Trophoblast cell (in vitro differentiated cells and primary cell): ENCODE data around the gene GTPBP8.
A peak's percentile ranks its signal among the peaks of the same experiment; 100 is the strongest.

Experiments used
- DNase-seq, 2 donors: peaks; one replicate each; pipeline ENCODE4 v3.0.0-alpha.2; 2016
- H2AFZ ChIP-seq: 2 replicates; pipeline ENCODE4 v1.6.1; 2013; ENCODE audit warnings: low read length, moderate library complexity, mild to moderate bottlenecking; ENCODE audit not compliant: insufficient read depth, poor library complexity
- H2AK5ac ChIP-seq: 2 replicates; pipeline ENCODE4 v1.6.1; 2013; ENCODE audit warnings: mild to moderate bottlenecking, low read length
- H2BK120ac ChIP-seq: 2 replicates; pipeline ENCODE4 v1.6.1; 2013; ENCODE audit warnings: low read length, mild to moderate bottlenecking, moderate library complexity; ENCODE audit not compliant: insufficient read depth, poor library complexity
- H2BK12ac ChIP-seq: 2 replicates; pipeline ENCODE4 v1.6.1; 2013; ENCODE audit warnings: mild to moderate bottlenecking, low read length, moderate library complexity
- H2BK5ac ChIP-seq: 2 replicates; pipeline ENCODE4 v1.6.1; 2013; ENCODE audit warnings: low read length, low read depth, moderate library complexity, mild to moderate bottlenecking; ENCODE audit not compliant: poor library complexity
- H3K14ac ChIP-seq: 2 replicates; pipeline ENCODE4 v1.6.1; 2013; ENCODE audit warnings: mild to moderate bottlenecking, low read length
- H3K18ac ChIP-seq: 2 replicates; pipeline ENCODE4 v1.6.1; 2013; ENCODE audit warnings: mild to moderate bottlenecking, low read length
- H3K23ac ChIP-seq: 2 replicates; pipeline ENCODE4 v1.6.1; 2013; ENCODE audit warnings: low read length
- H3K27ac ChIP-seq: 2 replicates; pipeline ENCODE4 v1.5.1; 2013; ENCODE audit warnings: low read depth, mild to moderate bottlenecking, inconsistent platforms, low read length, moderate library complexity
- H3K27me3 ChIP-seq: 2 replicates; pipeline ENCODE4 v1.6.1; 2013; ENCODE audit warnings: inconsistent platforms, mild to moderate bottlenecking, low read length, moderate library complexity; ENCODE audit not compliant: insufficient read depth
- H3K36me3 ChIP-seq, 2 experiments: 1 replicate in 1 of 2; 2 replicates in 1 of 2; pipeline ENCODE4 v1.6.1; 2013; ENCODE audit warnings: low read length in 2 of 2, mild to moderate bottlenecking in 2 of 2, moderate library complexity in 1 of 2; ENCODE audit not compliant: insufficient read depth in 2 of 2, control insufficient read depth in 1 of 2
- H3K4ac ChIP-seq: 2 replicates; pipeline ENCODE4 v1.6.1; 2013; ENCODE audit warnings: low read depth, mild to moderate bottlenecking, low read length, moderate library complexity
- H3K4me1 ChIP-seq, 2 experiments: 1 replicate in 1 of 2; 2 replicates in 1 of 2; pipeline ENCODE4 v1.6.1; 2013; ENCODE audit warnings: low read length in 2 of 2, mild to moderate bottlenecking in 2 of 2, moderate library complexity in 1 of 2; ENCODE audit not compliant: insufficient read depth in 2 of 2, control insufficient read depth in 1 of 2
- H3K4me2 ChIP-seq: 2 replicates; pipeline ENCODE4 v1.6.1; 2013; ENCODE audit warnings: inconsistent platforms, mild to moderate bottlenecking, low read length, moderate library complexity
- H3K4me3 ChIP-seq: 2 replicates; pipeline ENCODE4 v1.5.1; 2013; ENCODE audit warnings: mild to moderate bottlenecking, low read depth, low read length, inconsistent platforms
- H3K79me1 ChIP-seq: one replicate; pipeline ENCODE4 v1.6.1; 2013; ENCODE audit warnings: low read length
- H3K79me2 ChIP-seq: 2 replicates; pipeline ENCODE4 v1.6.1; 2013; ENCODE audit warnings: low read length, mild to moderate bottlenecking; ENCODE audit not compliant: control insufficient read depth, insufficient read depth, poor library complexity
- H3K9ac ChIP-seq: 2 replicates; pipeline ENCODE4 v1.6.1; 2013; ENCODE audit warnings: mild to moderate bottlenecking, low read length
- H3K9me3 ChIP-seq: 2 replicates; pipeline ENCODE4 v1.6.1; 2013; ENCODE audit warnings: low read depth, mild to moderate bottlenecking, control low read depth, inconsistent platforms, low read length; ENCODE audit not compliant: insufficient read depth
- H4K12ac ChIP-seq: 2 replicates; pipeline ENCODE4 v1.6.1; 2013; ENCODE audit warnings: low read depth, mild to moderate bottlenecking, low read length, moderate library complexity
- H4K8ac ChIP-seq: 2 replicates; pipeline ENCODE4 v1.6.1; 2013; ENCODE audit warnings: low read depth, mild to moderate bottlenecking, low read length, moderate library complexity
- H4K91ac ChIP-seq: one replicate; pipeline ENCODE4 v1.6.1; 2013; ENCODE audit warnings: low read depth, mild to moderate bottlenecking, low read length, moderate library complexity
- WGBS: extraction: QIAGEN DNeasy Blood & Tissue Kit; methylation state at CpG from one replicate; pipeline ENCODE4 v1.1.7; 2013; ENCODE audit warnings: missing lambda C conversion rate; ENCODE audit not compliant: insufficient read length, insufficient coverage; ENCODE audit errors: extremely low coverage; 5-methylcytosine and 5-hydroxymethylcytosine counted together

GTPBP8 gene

DNA sequence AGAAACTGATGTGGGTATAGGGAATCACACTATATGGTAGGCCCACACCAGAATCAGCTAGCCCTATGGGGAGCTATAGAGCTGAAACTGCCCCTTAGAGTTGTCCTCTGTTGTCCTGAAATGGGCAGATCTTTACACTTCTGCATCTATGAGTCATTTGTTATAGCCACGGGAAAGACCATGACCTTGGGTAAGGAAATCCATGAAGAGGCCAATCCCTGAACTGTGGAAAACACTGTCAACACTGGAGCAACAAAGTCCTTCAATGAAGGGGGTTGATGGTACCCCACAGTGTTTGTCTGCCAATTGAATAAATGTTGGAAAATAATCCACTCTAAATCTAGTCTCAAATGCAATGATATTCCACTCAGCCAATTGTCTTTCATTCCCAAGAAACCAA is 10.7 kb upstream of the GTPBP8 start:
- Histone ChIP-seq H3K27ac (no peak overlapping the region), H2BK120ac (no peak overlapping the region), H3K79me1 (no peaks in the 10 kb centered on the region), H2AK5ac (no peak overlapping the region), H3K14ac (no peak overlapping the region), H4K12ac (no peak overlapping the region), H3K9me3 (no peaks in the 10 kb centered on the region), H3K4me1 (no peaks in the 10 kb centered on the region), H2BK5ac (no peak overlapping the region), H3K4ac (no peak overlapping the region), H3K36me3 (no peaks in the 10 kb centered on the region), H3K9ac (no peak overlapping the region), H3K27me3 (no peaks in the 10 kb centered on the region), H3K4me3 (no peak overlapping the region), H2BK12ac (no peak overlapping the region), H2AFZ (no peak overlapping the region), H3K79me2 (no peaks in the 10 kb centered on the region), H4K91ac (no peak overlapping the region), H3K4me2 (no peak overlapping the region), H3K23ac (peak overlapping the region; percentile 5), H3K18ac (no peak overlapping the region), H4K8ac (no peak overlapping the region)
- no CpG with 5 or more reads among the region's 1 CpG for WGBS
- no peak for DNase-seq

DNA sequence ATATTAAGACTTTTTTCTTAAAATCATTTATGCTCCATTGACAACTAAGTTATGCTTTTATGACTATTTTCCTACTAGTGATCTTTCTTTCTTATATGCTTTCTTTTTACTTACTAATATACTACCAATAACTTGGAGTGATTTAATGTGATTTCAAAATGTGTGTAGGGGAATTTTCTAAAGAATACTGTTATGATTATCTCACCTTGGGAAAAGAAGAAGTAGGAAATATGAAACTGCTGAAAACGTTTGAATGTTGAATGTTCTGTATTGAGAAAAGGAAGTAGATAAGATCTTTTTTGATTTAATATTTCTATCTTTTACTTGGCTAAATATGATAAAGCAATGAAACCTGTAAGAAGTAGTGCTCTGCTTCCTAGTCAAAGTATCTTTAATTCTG is 8.1 kb upstream of the GTPBP8 start:
- Histone ChIP-seq H3K9me3 (no peaks in the 10 kb centered on the region), H2AK5ac (no peak overlapping the region), H3K4me1 (no peaks in the 10 kb centered on the region), H2BK120ac (no peak overlapping the region), H3K4ac (no peak overlapping the region), H2BK5ac (no peak overlapping the region), H4K12ac (no peak overlapping the region), H2AFZ (no peak overlapping the region), H4K8ac (no peak overlapping the region), H3K79me1 (no peaks in the 10 kb centered on the region), H3K27me3 (no peaks in the 10 kb centered on the region), H3K4me3 (no peak overlapping the region), H3K14ac (no peak overlapping the region), H3K23ac (no peak overlapping the region), H3K9ac (no peak overlapping the region), H3K79me2 (no peaks in the 10 kb centered on the region), H3K36me3 (no peaks in the 10 kb centered on the region), H3K18ac (no peak overlapping the region), H2BK12ac (no peak overlapping the region), H3K27ac (no peak overlapping the region), H4K91ac (no peak overlapping the region), H3K4me2 (no peak overlapping the region)
- DNase-seq, result no peak
- WGBS, result no CpG with 5 or more reads among the region's 1 CpG

DNA sequence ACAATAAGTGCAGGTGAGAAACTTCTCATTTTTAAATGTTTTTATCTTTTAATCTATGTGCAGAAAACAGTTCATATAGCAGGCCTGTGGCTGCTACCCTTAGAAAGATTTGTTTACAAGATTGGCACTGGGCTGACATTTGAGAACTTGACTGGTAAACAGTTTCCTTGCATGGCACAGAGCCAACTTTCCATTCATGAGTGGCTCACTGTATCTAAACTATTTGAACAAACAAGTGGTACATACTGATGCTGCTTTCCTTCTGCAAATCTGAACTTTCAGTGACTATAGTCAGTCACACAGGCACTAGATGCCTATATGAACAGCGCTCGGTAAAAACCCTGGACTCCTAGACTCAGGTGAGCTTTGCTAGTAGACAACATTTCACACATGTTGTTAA is 6.3 kb upstream of the GTPBP8 start:
- no peak overlapping the region for H2BK12ac ChIP-seq
- no peak overlapping the region for H3K27ac ChIP-seq
- DNase-seq, result no peak
- no peak overlapping the region for H3K18ac ChIP-seq
- H3K79me2 ChIP-seq, result no peaks in the 10 kb centered on the region
- H3K23ac ChIP-seq, result no peak overlapping the region
- H3K9ac ChIP-seq, result no peak overlapping the region
- H3K36me3 ChIP-seq, result no peaks in the 10 kb centered on the region
- no peaks in the 10 kb centered on the region for H3K27me3 ChIP-seq
- no peak overlapping the region for H3K14ac ChIP-seq
- no peaks in the 10 kb centered on the region for H3K4me1 ChIP-seq
- WGBS, result no CpG with 5 or more reads among the region's 2 CpGs
- H4K91ac ChIP-seq, result no peak overlapping the region
- no peak overlapping the region for H2BK120ac ChIP-seq
- H3K4me3 ChIP-seq, result no peak overlapping the region
- no peak overlapping the region for H2BK5ac ChIP-seq
- no peak overlapping the region for H3K4me2 ChIP-seq
- H3K79me1 ChIP-seq, result no peaks in the 10 kb centered on the region
- no peak overlapping the region for H4K8ac ChIP-seq
- no peaks in the 10 kb centered on the region for H3K9me3 ChIP-seq
- no peak overlapping the region for H2AK5ac ChIP-seq
- H3K4ac ChIP-seq, result no peak overlapping the region
- no peak overlapping the region for H2AFZ ChIP-seq
- no peak overlapping the region for H4K12ac ChIP-seq

DNA sequence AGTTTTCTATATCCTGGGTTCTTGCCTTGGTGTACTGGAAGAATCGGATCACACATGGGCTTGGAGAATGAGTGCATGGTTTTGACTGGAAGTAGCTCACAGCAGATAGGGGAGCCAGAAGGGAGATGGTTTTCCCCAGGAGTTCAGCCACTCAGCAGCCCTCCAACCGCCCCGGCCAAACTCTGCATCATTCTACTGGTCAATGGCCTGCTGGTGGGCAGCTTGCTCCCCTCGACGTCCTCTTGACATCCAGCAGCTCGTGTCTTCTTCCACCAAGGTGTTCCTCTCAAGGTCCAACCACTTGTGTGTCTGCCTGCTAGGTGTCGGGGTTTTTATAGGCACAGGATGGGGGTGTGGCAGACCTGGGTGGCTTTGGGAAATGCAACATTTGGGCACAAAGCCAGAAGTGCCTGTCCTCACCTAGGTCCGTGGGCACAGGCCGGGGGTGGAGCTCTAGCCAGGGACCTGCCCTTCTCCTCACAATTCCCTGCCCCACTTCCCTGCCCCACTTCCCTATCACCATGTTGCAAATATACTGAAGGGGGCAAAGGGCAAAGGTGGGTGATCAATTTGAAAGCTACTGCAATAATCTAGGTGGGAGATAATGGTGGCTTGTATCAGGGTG is 3.0 kb upstream of the GTPBP8 start:
- DNase-seq, result no peak
- H4K8ac ChIP-seq, result no peak overlapping the region
- no peak overlapping the region for H2BK12ac ChIP-seq
- no peak overlapping the region for H2AFZ ChIP-seq
- H3K23ac ChIP-seq, result no peak overlapping the region
- H3K27me3 ChIP-seq, result no peaks in the 10 kb centered on the region
- H2AK5ac ChIP-seq, result no peak overlapping the region
- no peak overlapping the region for H4K91ac ChIP-seq
- H3K4me2 ChIP-seq, result no peak overlapping the region
- H4K12ac ChIP-seq, result no peak overlapping the region
- H3K4me3 ChIP-seq, result no peak overlapping the region
- H3K27ac ChIP-seq, result no peak overlapping the region
- no peak overlapping the region for H2BK5ac ChIP-seq
- no peaks in the 10 kb centered on the region for H3K9me3 ChIP-seq
- H2BK120ac ChIP-seq, result no peak overlapping the region
- H3K79me2 ChIP-seq, result no peaks in the 10 kb centered on the region
- no peak overlapping the region for H3K9ac ChIP-seq
- whole genome bisulfite sequencing, result no CpG with 5 or more reads among the region's 9 CpGs
- H3K14ac ChIP-seq, result no peak overlapping the region
- H3K4ac ChIP-seq, result no peak overlapping the region
- H3K79me1 ChIP-seq, result peaks cover 3% of the 10 kb centered on the region
- H3K36me3 ChIP-seq, result no peaks in the 10 kb centered on the region
- H3K4me1 ChIP-seq, result no peaks in the 10 kb centered on the region
- H3K18ac ChIP-seq, result no peak overlapping the region
